GM12892 (cell line): ENCODE data around the gene ZFHX2.

Source experiments
- POLR2A ChIP-seq: IDR thresholded peaks from 2 replicates; pipeline ENCODE4 v1.6.1; 2011; ENCODE audit warnings: low read depth, low read length, control low read depth
- POLR2AphosphoS5 ChIP-seq: IDR thresholded peaks from 2 replicates; pipeline ENCODE4 v1.6.1; 2011; ENCODE audit warnings: low read depth, low read length, control low read depth
- TAF1 ChIP-seq: IDR thresholded peaks from 2 replicates; pipeline ENCODE4 v1.6.1; 2011; ENCODE audit warnings: low read depth, mild to moderate bottlenecking, control low read depth, low read length, borderline replicate concordance

- TF ChIP-seq POLR2A, result no peak
- no peak for TF ChIP-seq POLR2AphosphoS5
- no peak for TF ChIP-seq TAF1
Measured at GRCh38 chr14:23569443-23570151, 18.0 kb upstream of the ZFHX2 start.
